ENCODE results near the gene TMEM181.
"Not testable (repeated sequence)": the region's sequence is repeated elsewhere in the genome, so short reads cannot be mapped to it uniquely, and the experiment has no call there.

- TF ChIP-seq, protein P1, sequence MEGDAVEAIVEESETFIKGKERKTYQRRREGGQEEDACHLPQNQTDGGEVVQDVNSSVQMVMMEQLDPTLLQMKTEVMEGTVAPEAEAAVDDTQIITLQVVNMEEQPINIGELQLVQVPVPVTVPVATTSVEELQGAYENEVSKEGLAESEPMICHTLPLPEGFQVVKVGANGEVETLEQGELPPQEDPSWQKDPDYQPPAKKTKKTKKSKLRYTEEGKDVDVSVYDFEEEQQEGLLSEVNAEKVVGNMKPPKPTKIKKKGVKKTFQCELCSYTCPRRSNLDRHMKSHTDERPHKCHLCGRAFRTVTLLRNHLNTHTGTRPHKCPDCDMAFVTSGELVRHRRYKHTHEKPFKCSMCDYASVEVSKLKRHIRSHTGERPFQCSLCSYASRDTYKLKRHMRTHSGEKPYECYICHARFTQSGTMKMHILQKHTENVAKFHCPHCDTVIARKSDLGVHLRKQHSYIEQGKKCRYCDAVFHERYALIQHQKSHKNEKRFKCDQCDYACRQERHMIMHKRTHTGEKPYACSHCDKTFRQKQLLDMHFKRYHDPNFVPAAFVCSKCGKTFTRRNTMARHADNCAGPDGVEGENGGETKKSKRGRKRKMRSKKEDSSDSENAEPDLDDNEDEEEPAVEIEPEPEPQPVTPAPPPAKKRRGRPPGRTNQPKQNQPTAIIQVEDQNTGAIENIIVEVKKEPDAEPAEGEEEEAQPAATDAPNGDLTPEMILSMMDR (conservative IDR thresholded peaks at IDR 0.05; ENCODE audit: low read depth, low read length): not testable (repeated sequence)
- not testable (repeated sequence) for TF ChIP-seq EZH2 (IDR thresholded peaks at IDR 0.05; ENCODE audit: borderline replicate concordance, low read depth, low read length, poor library complexity, severe bottlenecking)
Measured at GRCh38 chr6:158557110-158557509, 2.8 kb upstream of the TMEM181 start.
